GM19468 (cell line): ENCODE results near the gene ZGPAT.

Source experiments
- ATAC-seq: cut with Tn5 transposase; IDR thresholded peaks from one replicate; pipeline ENCODE4 v1.9.1; 2021; ENCODE audit warnings: mild to moderate bottlenecking, moderate library complexity, moderate number of reproducible peaks; ENCODE audit not compliant: unreplicated experiment; ENCODE audit errors: extremely low read depth

The ZGPAT gene

DNA sequence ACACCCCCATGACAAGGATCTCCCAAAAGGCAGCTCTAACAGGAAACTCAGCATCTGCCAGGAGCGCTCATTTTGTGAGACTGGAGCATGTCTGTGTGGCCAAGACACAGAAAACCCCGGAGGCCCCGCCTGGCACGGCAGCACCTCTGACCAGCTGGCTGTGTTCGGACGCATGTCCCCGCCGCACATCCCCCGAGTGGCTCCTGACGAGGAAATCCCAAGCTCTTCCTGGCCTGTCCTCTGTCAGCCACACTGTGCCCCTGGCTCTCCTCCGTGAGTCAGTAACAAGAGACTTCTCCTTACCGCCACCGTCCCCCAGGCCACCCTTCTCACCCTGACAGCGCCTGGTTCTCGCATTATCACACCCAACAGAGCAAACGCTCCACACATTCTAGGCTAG, 46.2 kb downstream of the ZGPAT start:
- ATAC-seq: no peak

DNA sequence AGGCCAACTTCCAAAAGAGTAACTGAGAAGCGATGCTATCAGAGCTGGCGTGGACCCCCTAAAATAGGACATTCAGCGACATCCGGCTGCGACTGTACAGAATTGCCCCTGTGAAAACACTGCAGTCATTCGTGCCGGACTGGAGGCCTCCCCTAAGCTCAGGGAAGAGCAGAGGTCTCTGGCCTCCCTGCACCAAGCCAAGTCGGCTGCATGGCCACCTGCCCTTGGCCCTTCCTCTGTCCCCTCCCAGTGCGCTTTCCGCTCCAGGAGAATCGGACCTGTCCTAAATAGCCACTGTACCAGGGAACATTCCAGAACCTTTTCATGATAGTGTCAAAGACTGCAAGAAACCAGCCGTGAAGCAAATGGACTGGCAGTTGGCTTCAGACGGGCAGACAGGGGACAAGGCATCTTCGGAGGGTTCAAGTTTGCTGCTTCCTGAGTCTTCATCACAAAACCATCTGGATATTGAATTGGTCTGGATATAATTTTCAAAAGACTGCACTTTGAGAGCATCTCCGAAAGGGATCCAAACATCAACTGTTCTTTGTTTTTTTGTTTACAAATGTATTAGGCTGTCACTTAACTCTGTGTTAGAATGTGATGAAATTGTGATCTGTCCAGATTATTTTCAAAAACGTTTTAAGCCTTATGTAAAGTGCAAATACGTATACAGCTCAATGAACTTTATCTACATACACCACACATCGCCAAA, 48.3 kb downstream of the ZGPAT start:
- no peak for ATAC-seq

DNA sequence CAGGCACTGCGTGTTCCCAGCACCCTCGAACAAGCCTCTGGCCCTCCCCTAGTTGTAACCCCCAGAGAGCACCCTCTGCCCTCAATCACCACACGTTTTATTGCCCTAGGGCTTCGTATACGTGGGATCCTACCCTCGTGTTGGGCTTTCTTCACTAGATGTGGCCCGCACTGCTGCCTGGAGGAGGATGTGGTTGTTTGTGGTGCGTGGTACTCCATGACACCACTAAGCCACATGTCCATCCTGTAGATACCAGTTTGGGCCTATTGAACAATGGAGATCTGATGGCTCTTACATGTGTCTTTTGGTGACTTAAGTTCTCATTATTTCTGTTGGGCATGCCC, 48.8 kb downstream of the ZGPAT start:
- ATAC-seq: no peak

DNA sequence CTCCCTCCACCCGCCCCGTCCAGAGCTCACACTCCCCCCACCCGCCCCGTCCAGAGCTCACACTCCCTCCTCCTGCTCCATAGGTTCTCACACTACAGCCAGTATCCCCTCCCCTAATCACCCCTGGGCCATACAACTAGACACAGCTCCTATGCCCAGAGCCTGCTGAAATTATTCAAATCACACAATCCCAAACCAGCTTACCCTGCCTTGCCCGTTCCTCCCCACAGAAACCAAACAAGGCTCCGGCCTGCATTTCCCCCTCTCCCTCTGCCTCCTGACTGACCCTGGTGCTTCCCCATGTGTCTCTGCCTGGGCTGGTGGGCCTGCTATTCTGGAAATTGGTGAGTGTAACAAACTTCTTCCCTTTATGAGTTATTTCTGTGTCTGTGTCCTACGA, 50.3 kb downstream of the ZGPAT start:
- no peak for ATAC-seq

DNA sequence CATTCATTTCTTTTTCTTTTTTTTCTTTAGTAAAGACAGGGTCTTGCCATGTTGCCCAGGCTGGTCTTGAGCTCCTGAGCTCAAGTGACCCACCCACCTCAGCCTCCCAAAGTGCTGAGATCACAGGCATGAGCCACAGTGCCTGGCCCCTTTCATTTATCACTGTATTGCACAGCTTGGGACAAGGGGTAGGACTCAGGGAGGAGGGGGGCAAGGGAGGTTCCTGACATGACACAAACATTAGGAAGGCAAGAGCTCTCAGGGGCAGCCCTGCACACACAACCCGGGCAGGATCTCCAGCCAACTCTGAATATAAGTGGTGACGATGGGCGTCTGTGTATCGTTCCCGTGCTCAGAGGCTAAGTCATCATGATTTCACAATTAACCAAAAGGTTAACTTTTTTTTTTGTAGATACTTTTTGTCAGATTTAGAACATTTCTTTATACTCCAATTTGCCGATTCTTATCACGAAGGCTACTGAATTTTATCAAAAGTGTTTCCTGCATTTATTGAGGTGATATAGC, 51.6 kb downstream of the ZGPAT start:
- no peak for ATAC-seq

DNA sequence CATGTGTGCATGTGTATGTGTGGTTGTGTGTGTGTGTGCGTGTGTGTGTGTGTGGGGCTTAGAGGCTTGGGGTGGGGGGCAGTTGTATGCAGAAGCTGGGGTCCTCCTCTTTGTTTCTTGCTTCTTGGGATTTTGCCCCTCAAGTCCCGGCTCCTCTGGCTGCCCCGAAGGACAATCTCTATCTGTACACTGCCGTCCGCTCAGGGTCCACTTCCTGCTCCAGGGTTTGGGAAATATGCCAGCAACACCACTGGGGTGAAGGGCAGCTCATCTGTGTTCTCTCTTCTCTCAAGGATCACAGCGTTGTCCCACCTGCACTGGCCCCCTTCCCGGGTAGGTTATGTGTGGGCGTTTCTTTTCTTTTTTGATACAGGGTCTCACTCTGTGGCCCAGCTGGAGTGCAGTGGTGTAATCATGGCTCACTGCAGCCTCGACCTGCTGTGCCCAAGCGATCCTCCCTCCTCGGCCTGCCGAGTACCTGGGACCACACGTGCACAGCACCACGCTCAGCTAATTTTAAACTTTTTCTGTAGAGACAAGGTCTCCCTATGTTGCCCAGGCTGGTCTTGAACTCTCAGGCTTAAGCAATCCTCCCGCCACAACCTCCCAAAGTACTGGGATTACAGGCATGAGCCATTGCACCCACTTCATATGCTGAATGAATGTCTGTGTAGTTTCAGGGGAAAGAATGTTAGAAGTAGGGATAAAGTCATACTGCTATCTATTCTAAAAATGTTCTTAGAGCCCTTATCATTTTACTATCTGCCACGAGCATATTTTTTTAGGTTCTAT, 57.4 kb downstream of the ZGPAT start:
- no peak for ATAC-seq

DNA sequence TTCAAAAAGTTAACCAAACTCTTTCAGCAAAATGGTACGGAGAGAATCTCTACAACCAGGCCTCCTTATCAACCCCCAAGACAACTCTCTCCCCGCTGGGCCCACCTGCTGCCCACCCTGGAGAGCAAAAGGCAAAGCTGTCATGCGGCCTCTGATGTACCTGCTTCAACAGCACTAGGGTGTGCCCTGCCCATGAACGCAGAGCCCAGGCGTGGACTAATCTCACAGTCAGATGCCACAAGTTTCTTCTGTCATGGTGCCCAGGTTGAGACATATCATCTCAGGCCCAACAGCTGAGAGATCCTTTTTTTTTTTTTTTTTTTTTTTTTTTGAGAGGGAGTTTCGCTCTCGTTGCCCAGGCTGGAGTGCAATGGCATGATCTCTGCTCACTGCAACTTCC, 58.1 kb downstream of the ZGPAT start:
- ATAC-seq: no peak

DNA sequence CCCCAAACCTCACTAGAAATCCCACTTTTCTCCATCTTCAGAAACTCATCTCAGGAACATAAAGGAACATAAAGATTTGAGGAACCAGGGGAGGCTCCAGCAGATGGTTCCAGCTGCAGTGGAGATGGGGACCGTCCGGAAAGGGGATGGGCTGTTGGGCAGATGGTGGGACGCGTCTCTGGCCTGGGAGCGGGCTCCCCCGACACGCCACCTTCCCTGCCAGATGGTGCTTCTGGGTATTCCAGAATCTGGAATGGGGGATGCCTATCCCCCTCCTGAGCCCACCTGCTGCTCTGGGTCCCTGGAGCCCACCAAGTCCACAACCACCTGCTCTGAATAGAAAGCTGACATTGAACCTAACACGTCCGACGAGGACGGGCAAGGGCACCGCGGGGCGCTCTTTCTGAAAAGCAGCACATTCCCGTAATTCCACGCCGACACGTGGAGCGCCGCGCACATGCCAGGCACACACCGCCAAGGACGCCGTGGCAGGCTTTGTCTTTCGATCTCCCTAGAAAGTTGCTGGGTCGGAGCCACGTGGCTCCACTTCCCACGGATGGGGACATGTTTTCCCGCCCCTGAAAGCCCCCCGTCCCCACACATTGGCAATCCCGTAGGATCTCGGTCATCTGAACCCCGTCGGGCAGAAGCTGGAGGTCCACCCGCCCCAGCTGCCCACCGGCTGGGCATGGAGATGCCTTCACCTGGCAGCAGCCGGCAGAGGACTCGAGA, 59.0 kb downstream of the ZGPAT start:
- ATAC-seq: no peak

DNA sequence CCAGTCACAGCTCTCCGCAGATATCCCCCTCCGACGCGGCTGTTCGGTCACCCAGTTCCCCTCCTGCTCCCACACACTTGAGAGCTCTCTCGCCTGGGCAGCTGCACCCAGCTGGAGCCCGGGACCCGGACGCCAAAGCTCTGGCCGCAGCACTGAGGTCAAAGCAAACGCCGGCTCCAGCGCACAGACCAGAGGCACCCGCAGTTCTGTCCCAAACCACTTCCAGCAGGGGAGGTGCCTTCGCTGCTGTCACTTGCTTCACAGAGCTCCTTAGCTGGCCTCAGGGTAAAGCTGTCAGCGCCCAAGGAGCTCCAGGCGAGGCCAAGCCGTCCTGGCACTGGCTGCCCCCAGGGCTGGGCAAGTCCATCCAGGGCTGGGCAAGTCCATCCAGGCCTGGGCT, 59.6 kb downstream of the ZGPAT start:
- no peak for ATAC-seq

DNA sequence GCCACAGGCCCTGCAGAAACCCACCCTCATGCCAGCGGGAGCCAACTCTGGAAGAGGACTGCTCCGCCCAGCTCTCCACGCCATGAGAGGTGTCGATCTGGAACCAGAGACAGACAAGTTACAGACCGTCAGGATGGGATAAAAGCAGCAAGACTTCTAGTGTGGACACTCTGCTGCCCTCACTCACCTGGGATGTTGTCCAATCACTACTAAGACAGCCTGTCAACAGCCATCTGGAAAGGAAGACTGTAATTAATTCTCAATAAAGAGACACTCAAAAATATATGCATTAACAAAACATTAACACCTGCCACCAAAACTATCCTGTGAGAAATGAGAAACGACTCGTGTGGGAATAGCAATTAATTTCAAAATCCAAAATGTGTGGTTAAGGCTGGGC, 60.0 kb downstream of the ZGPAT start:
- ATAC-seq: no peak

DNA sequence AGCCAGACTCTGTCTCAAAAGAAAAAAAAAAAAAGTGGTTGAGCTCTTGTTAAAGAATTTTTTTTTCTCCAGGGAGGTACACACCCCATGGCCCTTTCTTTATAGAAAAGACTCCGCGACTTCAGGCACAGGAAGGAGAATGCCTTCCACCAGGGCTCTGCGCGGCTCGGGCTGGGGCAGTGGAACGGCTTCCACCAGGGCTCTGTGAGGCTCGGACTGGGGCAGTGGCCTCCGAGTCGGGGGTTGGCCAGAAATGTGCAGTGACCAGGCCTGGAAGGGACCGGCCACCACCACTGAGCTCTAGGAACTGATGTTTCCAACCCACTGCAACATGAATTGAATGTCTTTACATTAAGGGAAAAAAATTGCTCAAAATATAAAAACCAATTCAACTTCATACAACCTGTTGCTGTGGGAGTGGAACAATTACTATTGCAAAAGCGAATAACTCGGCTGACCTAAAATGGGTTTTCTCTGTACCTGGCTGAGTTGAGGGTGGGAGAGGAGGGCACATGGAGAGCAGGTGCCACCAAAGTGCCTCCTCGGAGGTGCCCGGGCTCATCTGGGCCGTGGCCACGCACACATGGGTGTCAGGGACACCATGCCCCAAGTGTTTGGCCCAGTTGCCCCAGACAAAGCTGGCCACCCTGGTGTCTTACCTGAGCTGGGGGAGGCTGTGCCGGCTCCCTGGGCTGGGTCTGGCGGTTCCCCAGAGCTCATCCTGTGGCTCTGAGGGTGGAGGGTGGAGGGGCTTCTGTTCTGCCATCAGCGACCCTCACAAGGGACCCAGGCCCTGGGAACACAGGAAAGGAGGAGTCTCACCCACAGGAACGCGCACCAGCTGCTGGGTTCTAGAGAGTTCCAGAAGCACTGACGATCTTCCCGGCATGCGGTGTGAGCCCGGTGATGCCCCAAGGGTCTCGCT, 61.0 kb downstream of the ZGPAT start:
- ATAC-seq: no peak

DNA sequence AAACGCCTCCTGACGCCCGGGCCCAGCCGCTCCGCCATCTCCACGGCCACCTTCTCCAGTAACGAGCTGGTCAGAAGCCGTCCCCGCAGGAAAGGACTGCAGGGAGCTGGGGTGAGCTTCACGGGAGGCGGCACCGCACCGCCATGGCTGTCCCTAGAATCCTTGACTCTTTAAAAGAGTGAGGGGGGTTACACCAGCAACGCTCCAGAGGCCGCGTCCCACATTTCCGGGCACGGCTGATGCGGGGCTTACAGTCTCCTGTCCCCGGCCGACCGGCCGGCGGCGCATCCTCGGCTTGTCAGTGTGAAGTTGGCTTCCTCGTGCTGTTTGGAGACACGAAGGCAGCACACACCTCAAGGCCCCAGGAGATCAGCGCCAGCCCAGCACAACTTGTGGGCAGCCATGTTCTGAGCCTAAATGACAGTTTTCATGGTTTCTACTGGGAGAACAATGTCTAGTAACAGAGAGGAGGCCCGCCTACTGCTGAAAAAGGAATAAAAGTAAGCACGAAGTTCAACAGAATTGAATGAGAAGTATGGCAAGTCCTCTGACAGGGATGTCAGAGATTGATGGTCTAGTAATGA, 62.1 kb downstream of the ZGPAT start:
- ATAC-seq: no peak

DNA sequence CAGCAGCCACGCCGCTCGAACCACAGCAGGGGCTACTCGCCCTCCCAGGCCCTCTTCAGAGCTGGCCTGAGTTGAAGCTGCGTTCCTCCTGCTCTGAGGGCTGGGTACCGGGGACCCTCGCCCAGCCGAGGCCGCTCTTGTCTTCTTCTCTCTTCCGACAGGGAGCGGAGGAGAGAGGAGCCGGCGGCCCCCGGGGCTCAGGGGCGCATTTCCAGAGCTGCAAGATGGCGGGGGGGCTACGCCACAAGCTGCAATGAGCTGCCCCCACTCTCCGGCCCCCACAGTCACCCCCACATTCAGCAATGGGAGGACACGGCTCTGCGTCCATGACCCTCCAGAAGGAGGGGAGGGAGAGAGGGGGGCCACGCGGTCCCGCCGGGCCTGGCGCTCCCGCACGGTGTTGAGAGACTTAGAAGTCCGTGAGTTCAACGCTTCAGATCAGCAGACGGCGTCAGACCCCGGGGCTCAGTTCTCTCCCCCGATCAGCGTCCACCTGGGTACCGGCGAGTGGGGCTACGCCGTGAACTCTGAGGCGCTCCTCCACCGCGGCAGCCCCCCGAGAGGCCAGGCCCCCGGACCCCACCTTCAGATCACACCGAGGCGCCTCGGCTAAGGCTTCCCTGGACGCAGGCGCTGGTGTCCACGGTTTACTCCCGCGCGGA, 63.3 kb downstream of the ZGPAT start:
- ATAC-seq: no peak

DNA sequence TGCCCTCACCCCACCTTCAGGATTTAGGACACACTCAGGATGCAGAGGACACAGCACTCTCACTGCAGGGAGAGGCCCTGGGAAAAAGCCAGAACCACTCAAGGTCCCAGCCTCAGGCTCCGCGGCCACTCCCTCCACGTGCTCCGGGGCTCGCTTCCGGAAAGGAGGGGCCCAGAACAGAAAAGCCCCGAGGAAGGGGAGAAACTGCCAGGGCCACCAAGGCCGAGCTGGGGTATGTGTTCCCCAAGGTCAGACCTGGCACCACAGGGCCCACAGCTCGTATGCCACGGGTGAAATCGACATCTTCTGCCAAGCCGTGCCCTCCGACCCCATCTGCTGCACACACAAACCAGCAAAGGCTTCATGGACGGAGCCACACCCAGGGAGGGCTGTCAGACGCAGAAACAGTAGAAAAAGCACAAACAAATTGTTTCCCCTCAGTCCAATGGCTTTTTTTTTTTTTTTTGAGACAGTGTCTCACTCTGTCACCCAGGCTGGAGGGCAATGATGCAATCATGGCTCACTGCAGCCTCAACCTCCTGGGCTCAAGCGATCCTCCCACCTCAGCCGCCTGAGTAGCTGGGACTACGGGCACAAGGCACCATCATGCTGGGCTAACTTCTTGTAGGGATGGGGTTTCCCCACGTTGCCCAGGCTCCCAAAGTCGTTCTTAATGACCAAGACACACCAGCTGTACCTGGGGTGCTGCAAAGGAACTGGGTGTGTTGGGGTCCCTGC, 65.1 kb downstream of the ZGPAT start:
- ATAC-seq: no peak

DNA sequence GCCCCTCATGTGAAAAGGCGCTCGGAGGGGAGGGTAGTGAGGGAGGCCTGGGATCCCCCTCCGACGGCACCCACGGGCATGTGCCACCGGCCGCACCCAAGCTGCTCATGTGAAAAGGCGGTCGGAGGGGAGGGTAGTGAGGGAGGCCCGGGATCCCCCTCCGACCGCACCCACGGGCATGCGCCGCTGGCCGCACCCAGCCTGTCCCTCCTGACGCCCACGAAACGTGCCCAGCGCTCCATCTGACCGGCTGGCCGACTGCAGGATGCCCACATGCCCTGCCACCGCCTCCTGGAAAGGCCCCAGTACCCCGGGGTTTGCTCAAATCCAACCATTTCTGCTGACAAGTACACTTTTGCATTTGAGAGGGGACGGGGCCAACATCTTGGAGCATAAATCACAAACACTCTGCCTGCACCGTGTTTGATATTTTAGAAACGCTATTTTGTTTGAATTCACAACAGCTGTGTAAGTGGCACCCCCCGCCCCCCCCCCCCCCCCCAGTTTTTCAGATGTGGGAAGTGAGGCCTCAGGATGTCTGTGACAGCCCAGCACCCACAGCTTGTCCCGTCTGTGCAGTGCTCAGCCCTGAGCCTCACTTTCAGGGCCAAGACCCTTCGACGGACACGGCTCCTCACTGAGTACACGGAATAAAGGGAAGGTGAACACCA, 65.9 kb downstream of the ZGPAT start:
- no peak for ATAC-seq

DNA sequence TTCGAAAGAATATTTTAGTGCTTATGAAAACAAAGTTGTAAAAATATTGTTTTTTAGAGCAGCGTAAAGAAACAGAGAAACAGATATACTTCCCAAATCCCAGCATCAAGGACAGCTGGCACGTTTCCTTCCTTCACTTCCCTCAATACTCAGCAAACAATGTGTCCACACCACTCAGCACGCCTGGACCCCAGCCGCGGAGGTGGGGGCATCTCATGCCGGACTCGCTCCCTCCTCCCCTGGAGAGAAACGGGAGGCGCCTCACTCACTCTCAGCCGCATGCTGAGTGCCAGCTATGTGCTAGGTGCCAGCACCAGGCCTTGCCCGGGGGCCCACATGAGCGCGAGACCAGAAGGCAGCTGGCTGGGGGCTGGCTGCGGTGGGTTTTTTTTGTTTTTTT, 66.5 kb downstream of the ZGPAT start:
- ATAC-seq: no peak

DNA sequence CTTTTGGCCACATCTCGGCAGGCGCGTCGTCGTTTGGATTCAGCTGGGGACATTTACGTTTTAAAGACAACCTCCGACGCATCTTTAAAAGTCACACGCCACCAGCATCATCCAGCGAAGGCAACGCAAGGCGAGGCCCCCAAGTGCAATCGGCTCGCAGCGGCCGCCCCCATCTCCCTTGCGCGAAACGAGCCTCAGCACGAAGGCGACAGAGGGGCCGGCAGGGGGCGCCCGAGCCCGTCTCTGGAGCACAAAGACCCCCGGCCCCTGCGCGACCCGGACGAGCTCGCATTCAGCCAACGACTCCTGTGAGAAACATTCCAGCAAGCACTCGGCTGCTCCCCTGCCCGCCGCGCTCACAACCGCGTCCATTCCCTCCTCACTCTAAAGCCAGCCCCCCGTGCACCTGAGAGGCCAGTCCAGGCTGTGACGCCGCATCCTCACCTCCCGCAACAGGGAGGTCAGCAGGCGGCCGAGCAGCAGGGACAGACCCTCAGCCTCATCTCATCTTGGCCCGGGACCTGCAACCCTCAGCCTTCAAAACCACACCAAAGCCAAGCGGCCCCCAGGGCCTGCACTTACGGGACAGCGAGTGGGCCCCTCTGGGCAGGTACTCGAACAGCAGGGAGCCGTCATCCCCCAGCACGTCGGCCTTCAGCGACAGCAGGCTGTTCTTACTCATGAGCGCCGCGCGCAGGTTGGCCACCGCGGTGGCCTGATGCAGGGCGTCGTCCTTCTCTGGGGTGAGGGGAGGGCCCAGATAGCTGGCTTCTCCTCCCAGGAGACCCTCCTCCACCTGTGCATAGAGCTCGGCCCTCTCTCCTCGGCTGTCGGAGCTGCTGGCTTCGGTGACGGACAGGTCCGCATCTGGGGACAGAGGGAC, 67.5 kb downstream of the ZGPAT start:
- ATAC-seq: no peak
